B cell (primary cell): ENCODE results near the gene FOXD3.

Source experiments
- EZH2 ChIP-seq: IDR thresholded peaks from 2 replicates; pipeline ENCODE4 v1.6.1; 2012; ENCODE audit warnings: borderline replicate concordance, low read depth, mild to moderate bottlenecking, moderate library complexity, low read length; ENCODE audit not compliant: insufficient read depth, poor library complexity, severe bottlenecking
- TF ChIP-seq, protein P1 (sequence below): fragments of 200-600 bp; IDR thresholded peaks from one replicate; pipeline ENCODE4 v1.8.0; 2022; ENCODE audit warnings: antibody characterized with exemption, mild to moderate bottlenecking

GRCh38 chr1:63363014-63363413, 40.6 kb downstream of the FOXD3 start:
- no peak for TF ChIP-seq EZH2
- TF ChIP-seq, protein P1, sequence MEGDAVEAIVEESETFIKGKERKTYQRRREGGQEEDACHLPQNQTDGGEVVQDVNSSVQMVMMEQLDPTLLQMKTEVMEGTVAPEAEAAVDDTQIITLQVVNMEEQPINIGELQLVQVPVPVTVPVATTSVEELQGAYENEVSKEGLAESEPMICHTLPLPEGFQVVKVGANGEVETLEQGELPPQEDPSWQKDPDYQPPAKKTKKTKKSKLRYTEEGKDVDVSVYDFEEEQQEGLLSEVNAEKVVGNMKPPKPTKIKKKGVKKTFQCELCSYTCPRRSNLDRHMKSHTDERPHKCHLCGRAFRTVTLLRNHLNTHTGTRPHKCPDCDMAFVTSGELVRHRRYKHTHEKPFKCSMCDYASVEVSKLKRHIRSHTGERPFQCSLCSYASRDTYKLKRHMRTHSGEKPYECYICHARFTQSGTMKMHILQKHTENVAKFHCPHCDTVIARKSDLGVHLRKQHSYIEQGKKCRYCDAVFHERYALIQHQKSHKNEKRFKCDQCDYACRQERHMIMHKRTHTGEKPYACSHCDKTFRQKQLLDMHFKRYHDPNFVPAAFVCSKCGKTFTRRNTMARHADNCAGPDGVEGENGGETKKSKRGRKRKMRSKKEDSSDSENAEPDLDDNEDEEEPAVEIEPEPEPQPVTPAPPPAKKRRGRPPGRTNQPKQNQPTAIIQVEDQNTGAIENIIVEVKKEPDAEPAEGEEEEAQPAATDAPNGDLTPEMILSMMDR, result no peak
